Common myeloid progenitor, CD34-positive (primary cell): ENCODE measurements around the gene RDH5.

ENCODE experiments used
- CTCF ChIA-PET: fragments of 350-600 bp; sonication (Branson Sonifier 250); formaldehyde crosslinking; loops from one replicate; lab custom pipeline; 2021; ENCODE audit warnings: antibody characterized with exemption; lab: Charles Lee
- POLR2A ChIA-PET: fragments of 350-600 bp; sonication (Branson Sonifier 250); formaldehyde crosslinking; loops from one replicate; lab custom pipeline; 2021; ENCODE audit warnings: antibody characterized with exemption; lab: Charles Lee
- DNase-seq, 3 donors: peaks; one replicate each; pipeline versions ENCODE4 v3.0.0 to v3.0.0-alpha.2; 2013
- H3K27ac ChIP-seq, 2 experiments: 1 replicate in 1 of 2; 2 replicates in 1 of 2; pipeline ENCODE4 v1.7.0; 2013; ENCODE audit warnings: inconsistent platforms in 2 of 2, low read length in 2 of 2, mild to moderate bottlenecking in 2 of 2, low read depth in 1 of 2, moderate library complexity in 1 of 2; ENCODE audit not compliant: severe bottlenecking in 2 of 2, insufficient read depth in 1 of 2, poor library complexity in 1 of 2
- H3K27me3 ChIP-seq, 5 experiments: replicated peaks in 2 of 5; 1 replicate in 3 of 5; 2 replicates in 2 of 5; pipeline versions ENCODE4 v1.6.1 to v1.7.0; 2013; ENCODE audit warnings: low read length in 4 of 5, mild to moderate bottlenecking in 2 of 5, moderate library complexity in 2 of 5, inconsistent platforms in 1 of 5; ENCODE audit not compliant: insufficient read depth in 5 of 5, control insufficient read depth in 4 of 5
- H3K36me3 ChIP-seq, 4 experiments: 1 replicate in 2 of 4; 2 replicates in 2 of 4; pipeline versions ENCODE4 v1.6.1 to v1.7.0; 2013; ENCODE audit warnings: low read length in 3 of 4, control low read depth in 1 of 4, mild to moderate bottlenecking in 1 of 4; ENCODE audit not compliant: control insufficient read depth in 4 of 4, insufficient read depth in 4 of 4
- H3K4me1 ChIP-seq, 4 experiments: 1 replicate in 3 of 4; 2 replicates in 1 of 4; pipeline versions ENCODE4 v1.6.1 to v1.7.1; 2013; ENCODE audit warnings: low read length in 3 of 4, mild to moderate bottlenecking in 3 of 4, control low read depth in 1 of 4, inconsistent platforms in 1 of 4, moderate library complexity in 1 of 4; ENCODE audit not compliant: control insufficient read depth in 4 of 4, insufficient read depth in 4 of 4; ENCODE audit errors: control extremely low read depth in 1 of 4
- H3K4me3 ChIP-seq, 7 experiments: 1 replicate in 4 of 7; 2 replicates in 3 of 7; pipeline versions ENCODE4 v1.5.1 to v1.7.0; 2013; ENCODE audit warnings: mild to moderate bottlenecking in 7 of 7, low read length in 6 of 7, moderate library complexity in 6 of 7, inconsistent platforms in 2 of 7, low read depth in 2 of 7, control low read depth in 1 of 7; ENCODE audit not compliant: insufficient read depth in 4 of 7, control insufficient read depth in 1 of 7; ENCODE audit errors: extremely low read depth in 1 of 7
- H3K9me3 ChIP-seq, 5 experiments: 1 replicate in 4 of 5; 2 replicates in 1 of 5; pipeline versions ENCODE4 v1.6.1 to v1.7.1; 2013; ENCODE audit warnings: low read length in 4 of 5, mild to moderate bottlenecking in 2 of 5, inconsistent platforms in 1 of 5, low read depth in 1 of 5, moderate library complexity in 1 of 5; ENCODE audit not compliant: control insufficient read depth in 4 of 5, insufficient read depth in 2 of 5; ENCODE audit errors: control extremely low read depth in 1 of 5
- WGBS: methylation state at CpG from one replicate; pipeline ENCODE4 v1.1.5; 2013; ENCODE audit not compliant: insufficient coverage; 5-methylcytosine and 5-hydroxymethylcytosine counted together

Gene RDH5

DNA sequence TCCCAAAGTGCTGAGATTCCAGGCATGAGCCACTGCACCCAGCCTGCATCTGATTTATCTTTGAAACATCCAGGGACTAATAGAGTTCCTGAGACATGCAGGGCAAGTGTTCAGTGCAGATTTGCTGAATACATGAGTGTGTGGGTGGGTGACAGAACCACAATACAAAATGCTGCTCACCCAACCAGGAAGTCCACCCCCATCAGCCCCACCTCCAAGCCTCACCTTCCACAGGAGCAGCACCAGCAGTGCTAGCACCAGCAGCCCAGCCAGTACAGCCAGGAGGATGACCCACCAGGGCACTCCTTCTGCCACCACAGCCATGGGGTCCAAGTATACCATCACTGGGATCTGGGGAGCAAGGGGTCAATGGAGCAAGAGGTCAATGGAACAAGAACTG, 32.4 kb upstream of the RDH5 start:
- POLR2A ChIA-PET, result no interaction called here
- no peak for DNase-seq
- H3K4me1 ChIP-seq, result peaks cover 0 to 5% (median 0%) of the 10 kb centered on the region in 4 experiments
- H3K4me3 ChIP-seq, result no peak overlapping the region
- H3K27ac ChIP-seq, result no peak overlapping the region
- H3K36me3 ChIP-seq, result no peaks in the 10 kb centered on the region
- H3K27me3 ChIP-seq, result no peaks in the 10 kb centered on the region
- H3K9me3 ChIP-seq, result no peaks in the 10 kb centered on the region
- CTCF ChIA-PET, result interaction anchor here (1.3 kb wide), 1 partner anchor 9 kb away, joined by 4 read pairs; no protein-coding TSS in a partner anchor

DNA sequence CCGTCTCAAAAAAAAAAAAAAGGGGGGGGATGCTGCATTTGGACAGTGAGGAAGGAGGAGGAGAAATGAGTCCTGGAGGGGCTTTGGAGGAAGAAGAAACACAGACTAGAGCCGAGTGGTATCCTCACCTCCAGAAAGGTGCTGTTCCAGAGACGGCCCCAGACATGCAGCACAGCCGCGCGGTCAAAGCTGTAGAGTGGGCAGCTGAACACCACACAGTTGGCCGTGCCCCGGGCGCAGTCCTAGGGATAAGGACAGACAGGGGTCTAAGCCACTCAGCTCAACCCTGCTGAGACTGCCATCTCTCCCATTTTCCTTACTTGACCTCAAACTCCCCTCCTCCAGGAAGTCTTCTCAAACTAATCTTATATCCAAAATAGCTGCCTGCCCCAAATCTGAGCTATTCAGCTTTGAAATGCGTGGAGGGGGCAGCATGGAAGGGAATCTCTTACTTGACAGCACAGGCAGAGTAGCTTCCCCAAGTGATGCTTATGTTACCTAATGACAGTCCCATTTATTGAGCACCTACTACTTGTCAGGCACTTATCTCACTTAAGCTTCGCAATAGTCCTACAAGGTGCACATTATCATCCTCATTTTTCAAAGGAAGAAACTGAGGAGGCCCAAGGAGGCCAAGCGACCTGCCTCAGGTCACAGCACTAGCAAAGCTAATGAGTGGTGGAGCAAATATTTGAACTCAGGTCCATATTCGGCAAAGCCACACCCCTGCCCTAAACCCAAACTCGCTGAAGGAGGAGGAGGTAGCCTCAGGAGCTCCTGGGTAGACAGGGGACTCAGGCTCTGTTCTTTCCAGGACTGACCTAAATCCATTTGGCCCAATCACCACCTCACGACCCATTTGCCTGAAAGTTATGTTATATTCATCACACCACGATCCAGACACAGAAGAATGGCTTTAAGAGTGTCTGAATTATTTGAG, 31.2 kb upstream of the RDH5 start:
- DNase-seq, result no peak
- CTCF ChIA-PET, result interaction anchor here (1.1 to 1.4 kb wide), 3 partner anchors 8 to 33 kb away, joined by 3 to 4 read pairs (median 3); no protein-coding TSS in a partner anchor
- Histone ChIP-seq H3K27me3 (no peaks in the 10 kb centered on the region), H3K27ac (no peak overlapping the region), H3K4me3 (no peak overlapping the region), H3K36me3 (no peaks in the 10 kb centered on the region), H3K4me1 (peaks cover 0 to 5% (median 0%) of the 10 kb centered on the region in 4 experiments), H3K9me3 (no peaks in the 10 kb centered on the region)
- POLR2A ChIA-PET, result no interaction called here
- 95% methylated on average over 11 of the region's 16 CpGs for WGBS

DNA sequence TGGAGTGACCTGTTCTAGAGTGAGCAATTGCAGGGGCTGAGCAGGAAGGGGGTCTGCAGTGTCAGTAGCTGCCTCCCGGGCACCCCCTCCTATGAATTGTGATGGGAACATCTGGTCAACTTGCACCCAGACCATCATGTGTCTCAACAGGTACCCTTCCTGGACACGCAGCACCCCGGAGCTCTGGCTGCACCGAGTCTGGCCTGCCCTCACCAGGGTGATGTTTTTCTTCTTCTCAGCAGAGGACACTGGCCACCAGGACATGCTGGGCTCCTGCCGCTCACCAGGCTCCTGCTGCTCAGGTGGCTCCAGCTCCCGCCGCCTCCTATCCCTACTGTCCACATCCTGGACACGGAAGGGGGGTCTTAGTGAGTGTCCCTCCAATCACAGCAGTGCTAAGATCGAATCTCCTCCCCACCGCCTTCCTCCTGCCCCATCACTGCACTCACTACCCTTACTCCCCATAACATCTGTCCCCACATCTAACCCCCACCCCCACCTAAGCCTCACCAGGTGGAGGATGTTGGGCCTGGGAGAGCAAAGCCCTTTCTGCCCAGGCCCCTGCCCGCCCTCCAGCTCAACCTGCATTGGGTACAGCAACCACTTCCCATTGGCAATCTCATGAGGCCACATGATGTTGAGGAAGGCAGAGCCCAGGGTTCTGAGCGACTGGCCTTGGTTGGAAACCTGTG, 27.4 kb upstream of the RDH5 start:
- Histone ChIP-seq H3K4me1 (no peaks in the 10 kb centered on the region), H3K27ac (no peak overlapping the region), H3K9me3 (no peaks in the 10 kb centered on the region), H3K27me3 (no peaks in the 10 kb centered on the region), H3K36me3 (no peaks in the 10 kb centered on the region), H3K4me3 (no peak overlapping the region)
- no peak for DNase-seq
- 95% methylated on average over 9 of the region's 12 CpGs for WGBS
- ChIA-PET POLR2A (no interaction called here), CTCF (interaction anchor here (0.9 kb wide), 1 partner anchor 47 kb away, joined by 3 read pairs; no protein-coding TSS in a partner anchor)

DNA sequence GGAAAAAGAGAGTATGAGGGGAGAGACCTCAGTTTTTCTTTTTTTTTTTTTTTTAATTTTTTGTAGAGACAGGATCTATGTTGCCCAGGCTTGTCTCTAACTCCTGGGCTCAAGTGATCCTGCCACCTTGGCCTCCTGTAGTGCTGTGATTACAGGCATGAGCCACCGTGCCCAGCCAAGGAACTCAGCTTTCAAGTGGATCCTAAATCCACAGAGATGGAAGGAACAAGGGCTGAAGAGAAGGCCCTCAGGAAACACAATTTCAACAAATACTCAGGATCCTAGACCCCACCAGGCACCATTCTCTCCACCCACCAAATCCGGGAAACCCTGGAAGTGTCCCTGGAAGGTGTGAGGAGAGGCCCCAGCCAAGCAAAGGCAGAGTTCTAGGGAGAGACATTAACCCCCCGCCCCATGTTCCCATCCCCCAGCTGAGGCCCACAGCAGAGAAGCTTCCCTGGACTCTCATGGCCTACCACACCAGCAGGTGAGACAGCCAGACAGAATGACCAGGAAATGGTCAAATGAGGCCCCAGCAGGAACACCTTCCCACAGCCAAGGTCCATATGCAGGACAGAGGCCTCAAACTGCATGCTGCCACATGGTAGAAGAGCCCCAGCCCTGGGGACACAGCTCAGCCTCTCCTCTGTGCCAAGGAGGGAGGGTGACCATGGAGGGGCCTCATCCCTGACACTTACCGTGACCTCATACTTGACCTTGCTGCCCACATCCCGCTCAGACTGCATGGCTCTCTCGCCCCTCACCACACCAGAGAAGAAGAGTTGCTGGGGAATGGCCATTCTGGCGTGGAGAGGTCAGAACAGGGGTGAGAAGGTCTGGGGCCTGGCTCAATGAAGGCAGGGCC, 26.6 kb upstream of the RDH5 start:
- DNase-seq, result no peak
- no peaks in the 10 kb centered on the region for H3K4me1 ChIP-seq
- no peaks in the 10 kb centered on the region for H3K27me3 ChIP-seq
- no peak overlapping the region for H3K4me3 ChIP-seq
- WGBS, result 93% methylated on average over 6 of the region's 7 CpGs
- H3K36me3 ChIP-seq, result no peaks in the 10 kb centered on the region
- H3K27ac ChIP-seq, result no peak overlapping the region
- CTCF ChIA-PET, result interaction anchor here (1.4 to 4.0 kb wide), 2 partner anchors 12 to 23 kb away, joined by 6 to 19 read pairs; no protein-coding TSS in a partner anchor
- POLR2A ChIA-PET, result no interaction called here
- H3K9me3 ChIP-seq, result no peaks in the 10 kb centered on the region

DNA sequence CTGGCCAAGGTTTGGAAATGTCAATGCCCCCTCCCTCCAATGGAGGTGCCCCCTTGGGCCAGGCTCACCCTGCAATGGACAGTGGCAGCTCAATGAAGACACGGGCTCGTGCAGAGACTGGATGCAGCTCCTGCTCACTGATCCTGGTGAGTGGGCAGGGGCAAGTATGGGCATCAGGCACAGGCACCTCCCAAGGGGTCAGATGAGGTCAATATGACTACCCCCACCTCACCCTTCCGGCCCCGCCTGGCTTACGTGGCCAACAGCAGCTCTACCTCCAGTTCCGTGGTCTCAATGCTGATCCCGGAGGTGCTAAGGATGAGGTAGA, 26.0 kb upstream of the RDH5 start:
- POLR2A ChIA-PET, result no interaction called here
- Histone ChIP-seq H3K27me3 (no peaks in the 10 kb centered on the region), H3K9me3 (no peaks in the 10 kb centered on the region), H3K4me1 (no peaks in the 10 kb centered on the region), H3K4me3 (no peak overlapping the region), H3K27ac (no peak overlapping the region), H3K36me3 (no peaks in the 10 kb centered on the region)
- 100% methylated on average over 2 of the region's 7 CpGs for WGBS
- no peak for DNase-seq
- CTCF ChIA-PET, result interaction anchor here (1.4 to 4.0 kb wide), 2 partner anchors 11 to 24 kb away, joined by 6 to 19 read pairs; no protein-coding TSS in a partner anchor

DNA sequence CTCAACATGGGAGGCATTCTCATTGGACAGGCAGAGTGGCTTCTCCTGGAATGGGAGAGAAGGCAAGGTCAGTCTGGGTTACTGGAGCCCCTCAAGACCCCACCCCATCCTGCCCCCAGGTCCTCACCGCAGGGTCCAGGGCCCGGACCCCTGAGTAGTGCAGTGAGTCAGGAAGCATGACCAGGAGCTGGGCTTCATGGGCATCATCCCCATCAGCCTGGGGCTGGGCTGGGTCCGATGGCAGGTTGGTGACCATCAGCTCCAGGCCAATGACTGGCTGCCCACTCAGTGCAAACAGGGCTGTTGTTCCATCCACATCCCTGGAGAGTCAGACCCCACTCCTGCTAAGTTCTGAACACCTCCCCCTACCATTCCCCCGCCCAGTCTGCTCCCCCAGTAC, 25.5 kb upstream of the RDH5 start:
- no peak overlapping the region for H3K27ac ChIP-seq
- H3K27me3 ChIP-seq, result no peaks in the 10 kb centered on the region
- H3K4me3 ChIP-seq, result no peak overlapping the region
- POLR2A ChIA-PET, result no interaction called here
- DNase-seq, result no peak
- 97% methylated on average over 3 of the region's 4 CpGs for WGBS
- no peaks in the 10 kb centered on the region for H3K4me1 ChIP-seq
- no peaks in the 10 kb centered on the region for H3K36me3 ChIP-seq
- CTCF ChIA-PET, result interaction anchor here (1.4 to 4.0 kb wide), 2 partner anchors 11 to 25 kb away, joined by 6 to 19 read pairs; no protein-coding TSS in a partner anchor
- no peaks in the 10 kb centered on the region for H3K9me3 ChIP-seq
